Erythroblast (primary cell): ENCODE measurements around the gene SH3D19.

Experiments used
- GATA1 ChIP-seq: IDR thresholded peaks from 2 replicates; pipeline ENCODE4 v1.6.1; 2011; ENCODE audit warnings: low read depth, mild to moderate bottlenecking, control low read depth, low read length, moderate library complexity
- POLR2A ChIP-seq: IDR thresholded peaks from 2 replicates; pipeline ENCODE4 v1.6.1; 2011; ENCODE audit warnings: mild to moderate bottlenecking, low read length

DNA sequence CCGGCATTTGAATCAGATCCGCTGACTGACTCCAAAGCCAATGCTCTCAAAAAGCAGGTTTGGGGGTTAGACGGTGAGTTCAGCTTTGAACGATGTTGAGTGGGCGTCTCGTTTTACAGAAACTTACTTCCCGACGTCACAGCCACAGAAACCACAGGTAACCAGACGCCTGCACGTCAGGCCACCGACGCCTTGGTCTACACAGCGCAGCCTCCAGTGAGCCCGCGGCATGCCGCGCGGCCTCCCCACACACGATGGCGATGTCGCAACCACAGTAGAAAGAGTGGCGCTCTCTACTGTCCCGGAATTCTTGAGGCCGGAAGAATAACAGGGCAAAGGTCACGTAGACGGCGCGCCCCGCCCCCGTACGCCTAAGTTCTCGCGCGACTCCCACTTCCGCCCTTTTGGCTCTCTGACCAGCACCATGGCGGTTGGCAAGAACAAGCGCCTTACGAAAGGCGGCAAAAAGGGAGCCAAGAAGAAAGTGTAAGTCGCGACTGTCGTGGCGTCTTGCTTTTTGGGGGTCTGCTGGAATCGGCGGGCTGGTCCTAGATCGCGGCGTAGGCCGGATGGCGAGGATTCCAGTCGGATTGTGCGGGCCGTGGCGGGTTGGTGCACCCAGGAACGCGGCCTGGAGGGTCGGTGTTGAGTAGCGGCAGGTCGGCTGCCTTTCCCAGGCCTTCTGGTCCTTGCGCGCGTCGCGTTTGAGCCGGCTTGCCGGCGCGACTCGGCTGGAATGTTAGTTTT, 226.0 kb downstream of the SH3D19 start, which contains the start of gene RPS3A:
- TF ChIP-seq POLR2A (peak; percentile 99), GATA1 (no peak)
